Sigmoid colon (tissue), 7 donors: ENCODE results near the gene PHF10. TPM values are rescaled to one million over a fixed set of nuclear protein-coding genes. Genes with fewer than 3 reads are reported as not detected.
"Not testable (repeated sequence)": the region's sequence is repeated elsewhere in the genome, so short reads cannot be mapped to it uniquely, and the experiment has no call there.

Source experiments
- DNase-seq: peaks from one replicate; pipeline ENCODE4 v3.0.0-alpha.2; 2019
- H3K27ac ChIP-seq, 4 donors: fragments of 200-600 bp; sonication (generic); one replicate each; pipeline ENCODE4 v1.5.1; 2016 to 2019; ENCODE audit warnings: mild to moderate bottlenecking in 1 of 4
- H3K27me3 ChIP-seq, 3 donors: fragments of 200-600 bp; sonication (generic); one replicate each; pipeline ENCODE4 v1.5.1; 2019; ENCODE audit warnings: mild to moderate bottlenecking in 1 of 3
- H3K36me3 ChIP-seq, 4 donors: fragments of 200-600 bp; sonication (generic); one replicate each; pipeline ENCODE4 v1.5.1; 2016 to 2019
- H3K4me1 ChIP-seq, 4 donors: fragments of 200-600 bp; sonication (generic); one replicate each; pipeline ENCODE4 v1.5.1; 2017 to 2019
- H3K4me3 ChIP-seq, 4 donors: fragments of 200-600 bp; sonication (generic); one replicate each; pipeline ENCODE4 v1.5.1; 2017 to 2019; ENCODE audit warnings: mild to moderate bottlenecking in 2 of 4, moderate library complexity in 1 of 4
- H3K9me3 ChIP-seq, 4 donors: fragments of 200-600 bp in 3 of 4; sonication (generic) in 3 of 4; one replicate each; pipeline versions ENCODE4 v1.5.1 to v1.6.1; 2013 to 2019
- CTCF ChIP-seq, 4 experiments: fragments of 450-650 bp in 3 of 4; fragments of 200-600 bp in 1 of 4; IDR thresholded peaks; one replicate each; pipeline ENCODE4 v1.5.1; 2016 to 2019; ENCODE audit warnings: antibody characterized with exemption in 4 of 4, mild to moderate bottlenecking in 3 of 4, moderate library complexity in 2 of 4
- EP300 ChIP-seq, 4 donors: sonication (generic); formaldehyde crosslinking; IDR thresholded peaks; one replicate each; pipeline ENCODE4 v1.6.1; 2017; ENCODE audit warnings: antibody characterized with exemption in 4 of 4
- POLR2A ChIP-seq, 2 donors: fragments of 450-650 bp; IDR thresholded peaks; one replicate each; pipeline ENCODE4 v1.6.1; 2016; ENCODE audit warnings: antibody characterized with exemption in 2 of 2, mild to moderate bottlenecking in 2 of 2, moderate library complexity in 2 of 2
- POLR2AphosphoS5 ChIP-seq, 4 donors: sonication (generic); formaldehyde crosslinking; IDR thresholded peaks; one replicate each; pipeline ENCODE4 v1.6.1; 2017; ENCODE audit warnings: antibody characterized with exemption in 4 of 4
- WGBS, 2 donors: extraction: QIAGEN DNeasy Blood & Tissue Kit; methylation state at CpG; one replicate each; pipeline ENCODE4 v1.1.7; 2013; 5-methylcytosine and 5-hydroxymethylcytosine counted together
- intact Hi-C: fragments of 100-400 bp; cut with DNase I; formaldehyde crosslinking; loops from one replicate; pipeline ENCODE4 v1.15.1; 2023
- polyA plus RNA-seq, 3 donors: library from polyadenylated mRNA; stranded (reverse); fragments of 200-250 nt; gene quantifications; one replicate each; pipeline ENCODE4 v1.2.3, GENCODE V29; 2013
- total RNA-seq, 4 donors: library from RNA; depleted of rRNA; stranded (reverse); fragments of >200 nt; gene quantifications; one replicate each; pipeline ENCODE4 v1.1.0, GENCODE V29; 2016
- donor health status: healthy with polysubstance abuse.
- donor health status: Bipolar disorder and iron deficiency.
- donor health status: healthy.

The PHF10 gene
- total and polyA plus RNA-seq, 7 donors: 19.4 to 76.3 (median 64.8) TPM

- H3K36me3 ChIP-seq: peaks cover 0 to 11% (median 3%) of the 10 kb centered on the region in 4 donors
- H3K4me1 ChIP-seq: peaks cover 0 to 54% (median 41%) of the 10 kb centered on the region in 4 donors
- H3K9me3 ChIP-seq: no peaks in the 10 kb centered on the region
- intact Hi-C loops: loop anchor here (10.0 kb wide), 1 partner anchor 745 kb away; no protein-coding TSS in a partner anchor
- no peak overlapping the region for H3K27ac ChIP-seq
- H3K4me3 ChIP-seq: no peak overlapping the region
- no peaks in the 10 kb centered on the region for H3K27me3 ChIP-seq
- 21 to 47% methylated on average over 5 of the region's 5 CpGs for WGBS, 2 donors
- TF ChIP-seq EP300 (IDR thresholded peaks at IDR 0.05) (no peak), CTCF (IDR thresholded peaks at IDR 0.05) (no peak), POLR2AphosphoS5 (IDR thresholded peaks at IDR 0.05) (no peak), POLR2A (IDR thresholded peaks at IDR 0.05) (no peak)
- no peak for DNase-seq
These were observed 24.0 kb downstream of the PHF10 start for GRCh38 chr6:169700296-169700695.

GRCh38 chr6:169697115-169697514 lies 27.2 kb downstream of the PHF10 start:
- 92% methylated on average over 10 of the region's 10 CpGs for whole genome bisulfite sequencing, 2 donors
- intact Hi-C loops, H3K27ac ChIP-seq, DNase-seq, H3K27me3 ChIP-seq, H3K9me3 ChIP-seq, H3K4me3 ChIP-seq, H3K36me3 ChIP-seq: not testable (repeated sequence)
- peaks cover 0 to 23% (median 14%) of the 10 kb centered on the region in 4 donors for H3K4me1 ChIP-seq
- peak in 3 of 4 experiments; percentile 8 to 43 (median 8) for TF ChIP-seq CTCF (IDR thresholded peaks at IDR 0.05)

- peaks cover 0 to 4% (median 0%) of the 10 kb centered on the region in 4 donors for H3K36me3 ChIP-seq
- 86 to 90% methylated on average over 5 of the region's 5 CpGs for WGBS, 2 donors
- no peak for DNase-seq
- H3K4me3 ChIP-seq: no peak overlapping the region
- intact Hi-C loops: no loop called here
- H3K4me1 ChIP-seq: peaks cover 0 to 9% (median 3%) of the 10 kb centered on the region in 4 donors
- peaks cover 0 to 4% (median 0%) of the 10 kb centered on the region in 4 donors for H3K9me3 ChIP-seq
- H3K27ac ChIP-seq: no peak overlapping the region
- TF ChIP-seq POLR2A (IDR thresholded peaks at IDR 0.05) (no peak), EP300 (IDR thresholded peaks at IDR 0.05) (no peak), CTCF (IDR thresholded peaks at IDR 0.05) (no peak), POLR2AphosphoS5 (IDR thresholded peaks at IDR 0.05) (no peak)
- no peaks in the 10 kb centered on the region for H3K27me3 ChIP-seq
These were observed 29.2 kb downstream of the PHF10 start for GRCh38 chr6:169695131-169695530.

- DNase-seq: no peak
- peaks cover 0 to 13% (median 2%) of the 10 kb centered on the region in 4 donors for H3K36me3 ChIP-seq
- no peak overlapping the region for H3K4me3 ChIP-seq
- TF ChIP-seq POLR2A (IDR thresholded peaks at IDR 0.05): no peak
- no peak for TF ChIP-seq EP300 (IDR thresholded peaks at IDR 0.05)
- TF ChIP-seq POLR2AphosphoS5 (IDR thresholded peaks at IDR 0.05): no peak
- TF ChIP-seq CTCF (IDR thresholded peaks at IDR 0.05): no peak
- 94 to 96% methylated on average over 3 of the region's 3 CpGs for whole genome bisulfite sequencing, 2 donors
- H3K27ac ChIP-seq: no peak overlapping the region
- intact Hi-C loops: no loop called here
- H3K4me1 ChIP-seq: no peaks in the 10 kb centered on the region
- H3K9me3 ChIP-seq: peaks cover 0 to 4% (median 0%) of the 10 kb centered on the region in 4 donors
- no peaks in the 10 kb centered on the region for H3K27me3 ChIP-seq
These were observed 31.8 kb downstream of the PHF10 start for GRCh38 chr6:169692516-169692915.

GRCh38 chr6:169691260-169691659 lies 33.0 kb downstream of the PHF10 start:
- intact Hi-C loops: no loop called here
- Histone ChIP-seq H3K4me3 (no peak overlapping the region), H3K36me3 (peaks cover 0 to 25% (median 10%) of the 10 kb centered on the region in 4 donors), H3K9me3 (peaks cover 0 to 4% (median 0%) of the 10 kb centered on the region in 4 donors), H3K27me3 (no peaks in the 10 kb centered on the region), H3K4me1 (peaks cover 0 to 2% (median 0%) of the 10 kb centered on the region in 4 donors), H3K27ac (no peak overlapping the region)
- WGBS, 2 donors: 93 to 97% methylated on average over 2 of the region's 2 CpGs
- no peak for TF ChIP-seq CTCF (IDR thresholded peaks at IDR 0.05)
- no peak for TF ChIP-seq EP300 (IDR thresholded peaks at IDR 0.05)
- TF ChIP-seq POLR2A (IDR thresholded peaks at IDR 0.05): no peak
- no peak for TF ChIP-seq POLR2AphosphoS5 (IDR thresholded peaks at IDR 0.05)
- DNase-seq: no peak
